GM12891 (cell line): ENCODE measurements around the gene ARMC2. TPM values are rescaled to one million over a fixed set of nuclear protein-coding genes. Genes with fewer than 3 reads are reported as not detected.

Experiments
- DNase-seq: peaks from one replicate; pipeline ENCODE4 v3.0.0; 2011; ENCODE audit warnings: low spot score; ENCODE audit not compliant: insufficient read length
- FAIRE-seq: peaks from 2 replicates; lab custom pipeline; 2011; peaks lifted over from hg19 to GRCh38; lab: Jason Lieb, UNC
- PAX5 ChIP-seq: IDR thresholded peaks from 2 replicates; pipeline ENCODE4 v1.6.1; 2011; ENCODE audit warnings: low read length, moderate library complexity, mild to moderate bottlenecking; ENCODE audit not compliant: insufficient read depth, severe bottlenecking
- POLR2A ChIP-seq: IDR thresholded peaks from 2 replicates; pipeline ENCODE4 v1.6.1; 2011; ENCODE audit warnings: low read depth, low read length, control low read depth
- POLR2AphosphoS5 ChIP-seq: IDR thresholded peaks from 2 replicates; pipeline ENCODE4 v1.6.1; 2011; ENCODE audit warnings: low read depth, low read length, control low read depth
- POU2F2 ChIP-seq: IDR thresholded peaks from 2 replicates; pipeline ENCODE4 v1.6.1; 2011; ENCODE audit warnings: low read depth, mild to moderate bottlenecking, control low read depth, low read length, moderate library complexity
- SPI1 ChIP-seq: IDR thresholded peaks from 2 replicates; pipeline ENCODE4 v1.6.1; 2011; ENCODE audit warnings: low read depth, low read length, control low read depth
- TAF1 ChIP-seq: IDR thresholded peaks from 2 replicates; pipeline ENCODE4 v1.6.1; 2011; ENCODE audit warnings: low read depth, low read length, control low read depth
- polyA plus RNA-seq: library from polyadenylated mRNA; unstranded; fragments of >200 nt; gene quantifications from one replicate; pipeline ENCODE4 v1.2.1, GENCODE V29; 2012; ENCODE audit warnings: low read depth, missing spikeins, inconsistent platforms; ENCODE audit not compliant: missing spikeins

ARMC2 gene
- polyA plus RNA-seq, result not detected

- peak; percentile 75 for FAIRE-seq
- TF ChIP-seq PAX5 (no peak), POLR2AphosphoS5 (no peak), POLR2A (no peak), TAF1 (no peak), POU2F2 (no peak)
- DNase-seq, result peak; percentile 76
Measured at GRCh38 chr6:108848116-108848868, at the start of gene ARMC2. Gene ARMC2, plus strand, starts transcription at chr6:108848422. Its CDS starts 5,846 bp downstream, at chr6:108854268.

- TF ChIP-seq POLR2AphosphoS5 (no peak), PAX5 (no peak), POLR2A (no peak), POU2F2 (no peak), TAF1 (no peak), SPI1 (no peak)
- FAIRE-seq (no peak), DNase-seq (no peak)
Measured at GRCh38 chr6:108798670-108799353, 49.4 kb upstream of the ARMC2 start.

- FAIRE-seq (no peak), DNase-seq (no peak)
- TF ChIP-seq POU2F2 (no peak), POLR2A (no peak), TAF1 (no peak), SPI1 (no peak), POLR2AphosphoS5 (no peak), PAX5 (no peak)
Measured at GRCh38 chr6:108799354-108799717, 48.9 kb upstream of the ARMC2 start.

- DNase-seq, result no peak
- TF ChIP-seq TAF1 (no peak), POU2F2 (no peak), POLR2A (no peak), PAX5 (no peak), SPI1 (no peak), POLR2AphosphoS5 (no peak)
- no peak for FAIRE-seq
Measured at GRCh38 chr6:108799791-108800190, 48.4 kb upstream of the ARMC2 start.

GRCh38 chr6:108800427-108800864 is 47.8 kb upstream of the ARMC2 start:
- DNase-seq (no peak), FAIRE-seq (no peak)
- no peak for TF ChIP-seq SPI1

- TF ChIP-seq TAF1, result no peak
- DNase-seq (no peak), FAIRE-seq (no peak)
Measured at GRCh38 chr6:108801366-108801765, 46.9 kb upstream of the ARMC2 start.

GRCh38 chr6:108803982-108804490 is 44.2 kb upstream of the ARMC2 start:
- TF ChIP-seq POLR2A (no peak), PAX5 (no peak), POU2F2 (no peak), TAF1 (no peak), SPI1 (no peak), POLR2AphosphoS5 (no peak)
- FAIRE-seq, result no peak
- DNase-seq, result no peak

- DNase-seq, result no peak
- no peak for FAIRE-seq
- TF ChIP-seq SPI1 (no peak), PAX5 (no peak), POLR2A (no peak), POU2F2 (no peak), TAF1 (no peak), POLR2AphosphoS5 (no peak)
Measured at GRCh38 chr6:108804956-108805355, 43.3 kb upstream of the ARMC2 start.

GRCh38 chr6:108805611-108806167 is 42.5 kb upstream of the ARMC2 start:
- no peak for DNase-seq
- FAIRE-seq, result peak; percentile 33
- TF ChIP-seq TAF1, result no peak
- TF ChIP-seq SPI1, result peak; percentile 98
- no peak for TF ChIP-seq POLR2A
- TF ChIP-seq PAX5, result no peak
- no peak for TF ChIP-seq POU2F2
- no peak for TF ChIP-seq POLR2AphosphoS5

- FAIRE-seq, result no peak
- no peak for DNase-seq
- TF ChIP-seq TAF1, result no peak
- no peak for TF ChIP-seq POLR2AphosphoS5
- no peak for TF ChIP-seq SPI1
- no peak for TF ChIP-seq PAX5
- TF ChIP-seq POLR2A, result no peak
Measured at GRCh38 chr6:108806171-108806570, 42.1 kb upstream of the ARMC2 start.
